ENCODE measurements around the gene SCAF1. TPM values are rescaled to one million over a fixed set of nuclear protein-coding genes. Genes with fewer than 3 reads are reported as not detected.

SCAF1 gene
- total and polyA plus RNA-seq, 9 of the 15 experiments (the other 6 are each of a cell fraction or from before 2014, with no cell fraction given) = 0.20 to 79.0 (median 4.9) TPM

DNA sequence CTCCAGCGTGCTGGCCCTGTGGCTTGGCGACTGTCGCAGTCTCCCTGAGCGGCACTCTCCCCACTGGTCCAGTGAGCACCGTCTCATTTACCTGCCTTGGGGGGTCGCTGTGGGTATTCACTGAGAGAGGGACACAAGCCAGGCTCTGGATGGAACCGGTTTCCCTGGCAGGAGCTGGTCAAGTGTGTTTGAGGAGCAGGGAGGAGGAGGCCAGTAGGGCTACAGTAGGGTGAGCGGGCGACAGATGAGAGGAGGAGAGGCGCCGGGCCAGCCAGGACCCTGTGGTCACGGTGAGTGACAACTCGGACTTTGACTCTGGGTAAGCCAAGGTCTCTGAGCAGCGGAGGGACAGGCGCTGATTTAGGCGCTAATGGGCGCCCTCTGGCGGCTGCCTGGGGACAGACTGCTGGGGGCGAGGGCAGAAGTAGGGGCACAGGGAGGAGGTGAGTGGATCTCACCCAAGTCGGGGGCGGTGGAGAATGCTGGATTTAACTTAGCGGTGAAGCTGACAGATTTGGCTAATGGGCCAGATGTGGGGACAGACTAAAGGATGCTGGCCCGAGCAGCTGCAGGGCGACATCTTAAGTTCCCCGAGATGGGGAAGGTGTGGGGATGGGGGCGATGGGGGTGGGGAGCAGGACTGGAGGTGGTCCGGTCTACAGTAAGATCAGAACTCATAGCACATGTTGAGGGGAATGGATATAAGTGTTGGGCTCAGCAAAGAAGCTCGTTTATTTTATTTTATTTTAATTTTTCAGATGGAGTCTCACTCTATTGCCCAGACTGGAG, 30.3 kb downstream of the SCAF1 start (continued):
- TF ChIP-seq, protein P1, sequence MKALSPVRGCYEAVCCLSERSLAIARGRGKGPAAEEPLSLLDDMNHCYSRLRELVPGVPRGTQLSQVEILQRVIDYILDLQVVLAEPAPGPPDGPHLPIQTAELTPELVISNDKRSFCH (CRISPR knock-in tag; IDR thresholded peaks at IDR 0.05) = no peak
- TF ChIP-seq, protein P1 (tag; IDR thresholded peaks at IDR 0.05) = no peak
- TF ChIP-seq RBBP5 (IDR thresholded peaks at IDR 0.05; ENCODE audit: borderline replicate concordance, insufficient read depth, low read length, poor library complexity, severe bottlenecking) (no peak), ZBTB8A (IDR thresholded peaks at IDR 0.05; ENCODE audit: partially characterized antibody) (no peak), ZNF707 (CRISPR knock-in tag; conservative IDR thresholded peaks at IDR 0.05) (no peak), SMARCB1 (IDR thresholded peaks at IDR 0.05; ENCODE audit: insufficient read length, low read depth) (no peak), CHCHD3 (CRISPR knock-in tag; IDR thresholded peaks at IDR 0.05) (no peak), CBX3 (IDR thresholded peaks at IDR 0.05; ENCODE audit: borderline replicate concordance in 1 of 2, low read length in 2 of 2) (no peak), MTA1 (IDR thresholded peaks at IDR 0.05; ENCODE audit: borderline replicate concordance) (0 out of 2 replicates have a peak, but pooled peaks have one; percentile 17), FOXM1 (IDR thresholded peaks at IDR 0.05; ENCODE audit: low read depth) (no peak), FOXM1 (CRISPR knock-in tag; IDR thresholded peaks at IDR 0.05; ENCODE audit: low read depth) (0 out of 2 replicates have a peak, but pooled peaks have one; percentile 27), HEY1 (CRISPR knock-in tag; IDR thresholded peaks at IDR 0.05; ENCODE audit: borderline replicate concordance) (no peak), ZNF324 (CRISPR knock-in tag; IDR thresholded peaks at IDR 0.05) (no peak), MIER1 (IDR thresholded peaks at IDR 0.05; ENCODE audit: low read depth) (no peak), TARDBP (IDR thresholded peaks at IDR 0.05) (no peak), CAMTA2 (CRISPR knock-in tag; conservative IDR thresholded peaks at IDR 0.05) (no peak), RCOR1 (IDR thresholded peaks at IDR 0.05; ENCODE audit: borderline replicate concordance in 1 of 2, low read depth in 2 of 2, low read length in 2 of 2) (0 out of 4 replicates have a peak, but pooled peaks of 1 of the 2 experiments have one; percentile 61), BCL6 (CRISPR knock-in tag; IDR thresholded peaks at IDR 0.05) (no peak), SRSF3 (IDR thresholded peaks at IDR 0.05; ENCODE audit: insufficient read depth, low read length) (no peak)

All from K562 (cell line).